GM12872 (cell line): Measurements from ENCODE around the gene TFF1.
A peak's percentile ranks its signal among the peaks of the same experiment; 100 is the strongest.

Source experiments
- TF ChIP-seq, protein P1 (sequence below): IDR thresholded peaks from 3 replicates; pipeline ENCODE4 v1.5.1; 2011; ENCODE audit warnings: low read depth, mild to moderate bottlenecking, low read length, moderate library complexity; ENCODE audit not compliant: insufficient read depth

TFF1 gene

DNA sequence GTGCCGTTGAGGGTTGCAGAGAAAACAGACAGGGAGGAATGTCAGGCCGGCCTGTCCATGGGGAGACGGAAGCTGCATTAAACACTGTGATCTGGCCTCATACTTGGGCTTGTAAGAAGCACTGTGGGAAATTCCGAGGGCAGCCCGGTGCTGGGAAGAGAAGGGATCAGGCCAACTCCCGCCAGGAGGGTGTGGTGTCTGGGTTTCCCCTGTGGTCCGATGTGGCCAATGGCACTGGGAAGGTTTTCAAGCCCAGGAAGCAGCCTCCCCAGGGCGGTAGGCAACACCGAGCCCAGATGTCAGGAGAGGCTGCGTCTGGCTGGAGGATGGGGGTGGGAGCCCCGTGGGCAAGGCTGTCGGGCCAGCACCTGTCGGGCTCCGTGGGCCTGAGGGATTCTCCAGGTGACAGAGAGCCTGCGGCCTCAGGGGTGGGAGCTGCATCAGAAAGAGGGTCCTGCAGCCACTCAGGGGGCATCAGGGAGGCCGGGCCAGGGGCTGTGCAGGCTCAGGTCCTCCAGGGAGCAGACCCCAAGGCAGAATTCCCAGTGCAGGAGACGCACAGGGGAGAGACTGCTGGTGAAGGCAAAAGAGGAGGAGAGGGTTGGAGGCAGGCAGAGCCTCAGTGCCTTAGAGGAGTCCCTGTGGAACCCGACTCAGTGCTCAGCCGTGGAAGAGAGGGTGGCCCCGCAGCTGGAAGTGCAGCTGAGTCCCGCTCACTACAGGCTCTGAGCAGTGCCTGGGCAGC lies 45.7 kb upstream of the TFF1 start:
- TF ChIP-seq, protein P1, sequence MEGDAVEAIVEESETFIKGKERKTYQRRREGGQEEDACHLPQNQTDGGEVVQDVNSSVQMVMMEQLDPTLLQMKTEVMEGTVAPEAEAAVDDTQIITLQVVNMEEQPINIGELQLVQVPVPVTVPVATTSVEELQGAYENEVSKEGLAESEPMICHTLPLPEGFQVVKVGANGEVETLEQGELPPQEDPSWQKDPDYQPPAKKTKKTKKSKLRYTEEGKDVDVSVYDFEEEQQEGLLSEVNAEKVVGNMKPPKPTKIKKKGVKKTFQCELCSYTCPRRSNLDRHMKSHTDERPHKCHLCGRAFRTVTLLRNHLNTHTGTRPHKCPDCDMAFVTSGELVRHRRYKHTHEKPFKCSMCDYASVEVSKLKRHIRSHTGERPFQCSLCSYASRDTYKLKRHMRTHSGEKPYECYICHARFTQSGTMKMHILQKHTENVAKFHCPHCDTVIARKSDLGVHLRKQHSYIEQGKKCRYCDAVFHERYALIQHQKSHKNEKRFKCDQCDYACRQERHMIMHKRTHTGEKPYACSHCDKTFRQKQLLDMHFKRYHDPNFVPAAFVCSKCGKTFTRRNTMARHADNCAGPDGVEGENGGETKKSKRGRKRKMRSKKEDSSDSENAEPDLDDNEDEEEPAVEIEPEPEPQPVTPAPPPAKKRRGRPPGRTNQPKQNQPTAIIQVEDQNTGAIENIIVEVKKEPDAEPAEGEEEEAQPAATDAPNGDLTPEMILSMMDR = no peak

DNA sequence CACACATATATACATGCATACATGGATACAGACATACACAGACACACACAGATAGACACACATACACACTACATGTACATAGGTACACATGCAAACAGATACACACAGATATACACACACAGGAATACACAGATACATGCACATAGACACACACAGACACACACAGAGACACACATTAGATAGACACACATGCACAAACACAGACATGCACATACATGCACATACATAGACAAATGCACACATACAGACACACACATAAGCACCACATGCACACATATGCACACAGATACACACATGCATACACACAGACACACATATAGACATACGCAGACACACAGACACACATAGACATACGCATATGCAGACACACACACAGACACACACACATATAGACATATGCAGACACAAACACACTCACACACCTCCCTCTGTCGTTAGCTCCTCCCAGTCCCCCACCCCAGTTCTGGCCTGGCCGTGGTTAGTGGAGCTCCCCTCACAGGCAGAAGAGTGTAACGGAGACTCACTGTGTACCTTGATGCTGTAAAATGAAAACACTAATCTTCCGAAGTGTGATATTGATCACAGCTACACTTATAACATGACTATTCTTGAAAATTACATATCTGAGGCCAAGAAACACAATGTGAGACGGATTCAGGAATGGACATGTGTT lies 45.0 kb upstream of the TFF1 start:
- TF ChIP-seq, protein P1 = peak; percentile 31; the same call in 1 of the 3 replicates

DNA sequence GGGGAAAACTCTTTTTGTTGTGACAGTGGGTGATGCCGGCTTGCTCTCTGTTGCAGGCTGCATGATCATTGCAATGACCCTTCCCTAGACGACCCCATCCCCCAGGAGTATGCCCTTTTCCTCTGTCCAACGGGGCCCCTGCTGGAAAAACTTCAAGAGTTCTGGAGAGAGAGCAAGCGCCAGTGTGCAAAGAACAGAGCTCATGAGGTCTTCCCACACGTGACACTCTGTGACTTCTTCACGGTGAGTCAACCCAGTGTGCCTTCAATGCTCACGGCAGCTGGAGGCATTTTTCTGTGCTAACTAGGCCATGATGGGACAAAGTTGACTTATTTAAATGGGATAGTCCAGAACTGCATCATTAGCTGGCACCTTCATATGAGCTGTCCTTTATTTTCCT lies 43.0 kb upstream of the TFF1 start:
- TF ChIP-seq, protein P1 = no peak

DNA sequence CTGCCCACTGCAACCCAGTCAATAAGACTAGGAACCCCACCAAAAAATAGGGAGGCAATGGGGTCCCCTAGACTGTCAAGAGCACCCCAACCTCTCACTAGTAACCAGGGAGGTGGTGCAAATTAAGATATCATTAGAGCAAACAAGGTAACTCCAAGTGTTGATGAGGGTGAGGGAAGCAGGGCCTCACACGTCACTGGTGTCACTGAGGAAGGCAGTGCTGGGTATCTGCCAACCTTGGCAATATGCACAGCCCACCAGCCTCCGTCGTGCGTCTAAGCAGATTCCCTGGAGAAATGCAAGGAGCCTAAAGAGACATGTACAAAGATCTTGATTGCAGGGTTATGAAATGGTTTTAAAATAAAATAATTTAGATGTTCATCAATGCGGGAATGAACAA lies 41.1 kb upstream of the TFF1 start:
- TF ChIP-seq, protein P1 = no peak

DNA sequence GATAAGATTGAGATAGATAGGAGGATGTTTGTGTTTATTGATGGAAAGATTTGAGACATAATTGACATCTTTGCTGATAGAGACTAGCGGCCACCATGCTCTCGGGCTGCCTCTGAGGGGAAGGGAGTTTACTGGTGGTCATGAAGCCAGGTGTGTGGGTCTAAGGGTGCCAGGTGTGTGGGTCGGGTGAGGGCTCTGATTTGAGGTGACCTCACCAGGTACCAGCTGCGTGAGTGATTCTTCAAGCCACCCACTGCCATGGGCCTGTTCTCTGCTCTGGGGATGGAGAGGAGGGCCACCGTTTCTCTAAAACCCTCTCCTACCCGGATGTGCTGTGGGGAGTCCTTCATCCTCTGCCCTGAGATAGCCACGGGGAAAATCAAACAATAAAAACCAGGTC lies 40.5 kb upstream of the TFF1 start:
- TF ChIP-seq, protein P1 = no peak

DNA sequence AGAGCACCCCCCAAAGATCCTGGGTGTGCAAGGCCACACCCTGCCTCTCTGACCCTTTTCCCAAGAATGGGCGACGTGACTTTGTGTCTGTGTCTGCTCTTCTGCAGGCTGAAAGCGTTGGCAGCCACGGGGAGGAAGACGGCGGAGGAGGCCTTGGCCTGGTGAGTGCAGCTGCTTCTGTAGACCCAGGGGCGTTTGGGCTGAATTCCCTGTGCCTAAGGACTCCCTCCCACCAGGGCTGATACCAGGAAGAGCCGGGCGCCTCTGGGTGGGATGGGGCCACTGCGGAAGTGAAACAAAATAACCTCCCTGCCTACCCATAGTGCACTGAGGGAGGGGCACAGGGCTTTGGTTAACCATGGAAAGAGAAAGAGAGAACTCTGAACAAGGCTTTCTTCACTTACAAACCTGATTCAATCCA lies 39.9 kb upstream of the TFF1 start:
- TF ChIP-seq, protein P1 = no peak

DNA sequence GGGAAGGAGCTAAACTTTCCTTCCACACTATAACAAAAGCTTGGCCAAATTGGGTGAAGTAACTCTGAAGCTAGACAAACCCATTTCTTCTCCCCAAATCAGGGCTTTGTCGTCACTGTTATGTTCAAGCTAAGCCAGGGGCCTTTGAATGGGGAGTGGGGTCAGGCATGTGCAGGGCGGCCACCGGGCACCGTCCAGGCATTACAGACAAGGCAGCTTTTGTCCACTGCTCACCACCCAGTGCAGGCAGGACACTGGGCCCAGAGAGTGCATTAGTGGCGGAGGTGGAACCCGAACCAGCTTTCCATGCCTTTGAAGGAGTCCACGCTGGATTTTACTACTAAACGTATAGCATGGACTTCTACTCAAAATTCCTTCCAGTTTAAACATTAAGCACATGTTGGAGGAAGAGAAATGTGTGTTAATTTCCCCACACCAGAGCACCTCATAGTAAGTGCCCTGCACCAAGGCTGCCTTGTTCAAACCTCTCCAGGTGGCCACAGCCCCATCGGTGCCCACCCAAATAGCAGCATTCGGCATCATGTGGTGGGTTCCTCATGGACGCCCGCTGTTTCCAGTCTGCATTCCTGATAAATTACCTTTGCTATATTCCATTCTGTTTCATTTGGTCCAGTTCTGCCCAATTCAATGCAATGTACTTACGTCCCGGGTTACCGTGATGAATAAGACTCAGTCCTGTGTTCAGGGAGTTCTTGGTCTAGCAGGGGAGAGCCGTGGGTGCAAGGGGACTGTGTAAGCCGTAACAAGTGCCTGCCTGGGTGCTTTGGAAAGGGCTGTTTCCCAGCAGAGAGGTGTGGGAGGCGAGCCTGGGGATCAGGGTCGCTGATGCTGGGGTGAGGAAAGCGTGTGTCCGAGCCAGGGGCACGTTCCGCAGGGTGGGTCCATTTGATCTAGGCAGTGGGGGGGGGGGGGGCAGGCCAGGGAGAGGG lies 39.0 kb upstream of the TFF1 start:
- TF ChIP-seq, protein P1 = no peak
